HepG2 (cell line): ENCODE data around the gene UMOD. TPM values are rescaled to one million over a fixed set of nuclear protein-coding genes. Genes with fewer than 3 reads are reported as not detected.

ENCODE experiments used
- ATAC-seq: fragments of 200-7000 bp; cut with Tn5 transposase; 3 replicates; pipeline ENCODE4 v1.9.1; 2020; ENCODE audit warnings: mild to moderate bottlenecking, moderate library complexity
- BruUV-seq: library from RNA; stranded (reverse); fragments of 400-500 nt; replicated peaks from 2 replicates; lab custom pipeline; 2021; lab: Mats Ljungman, UMichigan
- CTCF ChIA-PET: fragments of 300-600 bp; formaldehyde crosslinking; extraction: SDS; loops from one replicate; lab custom pipeline; 2021; ENCODE audit warnings: low total read pairs, inconsistent platforms, low intra/inter-chr PET ratio; lab: Yijun Ruan, JAX
- POLR2A ChIA-PET: fragments of 350-600 bp; sonication (Branson Sonifier 250); formaldehyde crosslinking; loops from one replicate; lab custom pipeline; 2020; ENCODE audit warnings: antibody characterized with exemption, inconsistent platforms; lab: Yijun Ruan, JAX
- DNase-seq: peaks from one replicate; pipeline ENCODE4 v3.0.0-alpha.2; 2015; ENCODE audit warnings: low spot score
- FAIRE-seq: peaks from 3 replicates; lab custom pipeline; 2011; peaks lifted over from hg19 to GRCh38; lab: Jason Lieb, UNC
- H2AFZ ChIP-seq: one replicate; pipeline ENCODE4 v1.6.1; 2011; ENCODE audit warnings: low read length, inconsistent platforms
- H3K27ac ChIP-seq: fragments of 300-600 bp; 3 replicates; pipeline ENCODE4 v1.8.0; 2011; ENCODE audit warnings: mixed run types, mild to moderate bottlenecking, mixed read lengths, low read length, inconsistent platforms; ENCODE audit not compliant: insufficient read depth; ENCODE audit errors: extremely low read length
- H3K27me3 ChIP-seq, 2 experiments: fragments of 200-600 bp in 1 of 2; 2 replicates in 1 of 2; 3 replicates in 1 of 2; pipeline versions ENCODE4 v1.6.0 to v1.8.0; 2011; ENCODE audit warnings: low read length in 2 of 2, mild to moderate bottlenecking in 2 of 2, moderate library complexity in 2 of 2, inconsistent platforms in 1 of 2; ENCODE audit not compliant: insufficient read depth in 2 of 2, control insufficient read depth in 1 of 2
- H3K36me3 ChIP-seq, 2 experiments: fragments of 200-600 bp in 1 of 2; replicated peaks in 1 of 2; 2 replicates in 1 of 2; 3 replicates in 1 of 2; pipeline versions ENCODE4 v1.5.1 to v1.8.0; 2011; ENCODE audit warnings: low read length in 2 of 2, inconsistent platforms in 1 of 2; ENCODE audit not compliant: insufficient read depth in 2 of 2, control insufficient read depth in 1 of 2
- H3K4me1 ChIP-seq: 2 replicates; pipeline ENCODE4 v1.5.1; 2012; ENCODE audit warnings: low read length, inconsistent platforms; ENCODE audit not compliant: insufficient read depth
- H3K4me2 ChIP-seq: 2 replicates; pipeline ENCODE4 v1.6.0; 2011; ENCODE audit warnings: low read depth, low read length, inconsistent platforms
- H3K4me3 ChIP-seq, 3 experiments: fragments of 200-600 bp in 1 of 3; sonication (generic), shearing (Covaris generic) in 1 of 3; replicated peaks in 1 of 3; 2 replicates each; pipeline ENCODE4 v1.5.1; 2011 to 2016; ENCODE audit warnings: low read length in 3 of 3, inconsistent platforms in 2 of 3, low read depth in 2 of 3, mild to moderate bottlenecking in 2 of 3, control low read depth in 1 of 3, mixed read lengths in 1 of 3; ENCODE audit not compliant: insufficient read depth in 1 of 3
- H3K79me2 ChIP-seq: one replicate; pipeline ENCODE4 v1.6.1; 2011; ENCODE audit warnings: low read length, inconsistent platforms; ENCODE audit not compliant: insufficient read depth
- H3K9ac ChIP-seq: 2 replicates; pipeline ENCODE4 v1.6.0; 2011; ENCODE audit warnings: mild to moderate bottlenecking, low read depth, low read length, inconsistent platforms; ENCODE audit not compliant: insufficient read depth
- H3K9me3 ChIP-seq: 2 replicates; pipeline ENCODE4 v1.5.1; 2012; ENCODE audit warnings: mild to moderate bottlenecking, low read length
- H4K20me1 ChIP-seq: 2 replicates; pipeline ENCODE4 v1.6.0; 2011; ENCODE audit warnings: inconsistent platforms, mild to moderate bottlenecking, low read length, moderate library complexity; ENCODE audit not compliant: insufficient read depth
- BCL6 ChIP-seq: IDR thresholded peaks from 2 replicates; pipeline ENCODE4 v1.6.1; 2016; ENCODE audit warnings: missing genetic modification reagents, missing compliant biosample characterization
- FOXP1 ChIP-seq, 2 experiments: fragments of 450-650 bp in 1 of 2; IDR thresholded peaks; 2 replicates each; pipeline ENCODE4 v1.6.1; 2017 to 2018; ENCODE audit warnings: antibody characterized with exemption in 1 of 2
- HOXA9 ChIP-seq: sonication (generic); formaldehyde crosslinking; IDR thresholded peaks from 2 replicates; pipeline ENCODE4 v1.8.1; 2022; ENCODE audit warnings: missing genetic modification reagents, mild to moderate bottlenecking, moderate library complexity, borderline replicate concordance
- TARDBP ChIP-seq: sonication (generic); formaldehyde crosslinking; IDR thresholded peaks from 2 replicates; pipeline ENCODE4 v1.8.0; 2022; ENCODE audit warnings: mild to moderate bottlenecking, missing genetic modification reagents
- TCF7 ChIP-seq: sonication (generic); IDR thresholded peaks from 2 replicates; pipeline ENCODE4 v1.6.1; 2016; ENCODE audit warnings: antibody characterized with exemption, low read depth
- YEATS2 ChIP-seq: sonication (generic); formaldehyde crosslinking; IDR thresholded peaks from 2 replicates; pipeline ENCODE4 v1.4.0; 2020; ENCODE audit warnings: missing genetic modification reagents, borderline replicate concordance
- ZNF24 ChIP-seq: fragments of 450-650 bp; IDR thresholded peaks from 2 replicates; pipeline ENCODE4 v1.6.1; 2017; ENCODE audit warnings: antibody characterized with exemption, mild to moderate bottlenecking
- ZSCAN5A ChIP-seq: sonication (generic); formaldehyde crosslinking; IDR thresholded peaks from 2 replicates; pipeline ENCODE4 v1.8.0; 2022; ENCODE audit warnings: mild to moderate bottlenecking, missing genetic modification reagents, borderline replicate concordance
- WGBS: methylation state at CpG from one replicate; pipeline ENCODE4 v1.1.6; 2017; ENCODE audit warnings: low lambda C conversion rate; 5-methylcytosine and 5-hydroxymethylcytosine counted together
- in situ Hi-C: cut with HindIII; loops from 2 replicates; pipeline ENCODE4 v1.10.0; 2017; ENCODE audit warnings: low pct_unique_long_range_greater_than_20kb; ENCODE audit not compliant: extremely low pct_ligation_motif_present
- intact Hi-C: fragments of 100-400 bp; cut with micrococcal nuclease; formaldehyde crosslinking; loops from one replicate; pipeline ENCODE4 v1.10.0; 2022; ENCODE audit not compliant: unreplicated experiment
- polyA plus RNA-seq, 8 experiments: library from polyadenylated mRNA; depleted of rRNA in 3 of 8; stranded (reverse) in 7 of 8; unstranded in 1 of 8; fragments of >200 nt; fragmentation: Illumina TruSeq in 4 of 8; extraction: Trizol in 4 of 8; gene quantifications; 2 replicates each; pipeline versions ENCODE4 v1.2.1 to v1.2.3, GENCODE V29; 2011 to 2016; ENCODE audit warnings: low read depth in 4 of 8, missing spikeins in 1 of 8, mixed read lengths in 1 of 8; ENCODE audit not compliant: insufficient read depth in 1 of 8
- total RNA-seq, 5 experiments: library from RNA; depleted of rRNA; stranded (reverse); fragments of >200 nt; fragmentation: Illumina TruSeq; extraction: Trizol; gene quantifications; 2 replicates each; pipeline ENCODE4 v1.2.3, GENCODE V29; 2016; ENCODE audit warnings: low read depth in 1 of 5
- TF ChIP-seq, protein P1 (sequence below): IDR thresholded peaks from 2 replicates; pipeline ENCODE4 v1.6.1; 2016

UMOD gene
- total and polyA plus RNA-seq, 2 of the 13 experiments (the other 11 are each of a cell fraction or from before 2014, with no cell fraction given) = not detected

DNA sequence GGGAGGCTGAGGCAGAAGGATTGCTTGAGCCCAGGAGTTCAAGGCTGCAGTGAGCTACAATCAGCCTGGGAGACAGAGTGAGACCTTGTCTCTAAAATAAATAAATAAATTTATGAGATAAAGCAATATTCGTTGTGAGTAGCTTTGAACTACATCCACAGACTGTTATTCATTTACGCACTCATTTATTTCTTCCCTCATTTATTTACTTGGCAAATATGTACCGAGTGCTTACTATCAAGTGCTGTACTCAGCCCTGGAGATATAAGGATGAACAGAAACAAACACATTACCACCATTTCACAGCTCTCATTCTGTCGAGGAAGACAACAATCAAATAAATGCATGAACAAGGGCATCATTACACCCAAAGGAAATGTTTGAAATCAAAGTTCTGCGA, 24.7 kb upstream of the UMOD start:
- intact Hi-C loops = no loop called here

DNA sequence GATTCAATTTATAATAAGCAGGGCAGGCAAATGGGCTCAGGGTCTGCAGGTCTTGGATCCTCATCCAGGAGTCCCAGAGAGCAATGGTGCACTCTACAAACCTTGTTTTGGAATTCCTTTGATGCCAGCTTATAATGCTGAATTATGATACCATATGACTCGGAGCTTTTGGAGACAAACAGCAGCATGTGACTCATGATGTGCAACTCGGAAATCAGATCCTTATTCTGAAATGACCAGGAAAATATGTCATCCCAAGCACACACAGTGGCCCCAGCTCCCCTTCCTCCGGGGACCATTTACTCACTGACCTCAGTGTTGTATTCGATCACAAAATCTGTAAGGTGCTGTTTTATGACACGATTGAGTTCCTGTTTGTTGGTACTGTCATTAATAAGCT, 20.2 kb upstream of the UMOD start:
- no peak for DNase-seq
- Histone ChIP-seq H3K79me2 (no peaks in the 10 kb centered on the region), H3K4me2 (no peak overlapping the region), H3K36me3 (no peaks in the 10 kb centered on the region), H3K9ac (no peak overlapping the region), H2AFZ (no peak overlapping the region), H3K27ac (no peak overlapping the region), H3K4me1 (0 out of 2 replicates have a peak, but pooled peaks cover 6% of the 10 kb centered on the region), H3K9me3 (no peaks in the 10 kb centered on the region), H3K27me3 (peaks cover 1 to 25% of the 10 kb centered on the region in 2 experiments; a peak in 4 of 5 replicates), H4K20me1 (no peaks in the 10 kb centered on the region), H3K4me3 (no peak overlapping the region)
- in situ Hi-C loops (no loop called here), intact Hi-C loops (no loop called here)
- 4% methylated on average over 5 of the region's 5 CpGs for WGBS
- FAIRE-seq = no peak
- ChIA-PET POLR2A (no interaction called here), CTCF (no interaction called here)
- BruUV-seq = no TSS peak
- no peak for TF ChIP-seq YEATS2 (CRISPR knock-in tag)
- no peak for TF ChIP-seq ZNF24
- no peak for TF ChIP-seq TARDBP (CRISPR knock-in tag)
- TF ChIP-seq, protein P1, sequence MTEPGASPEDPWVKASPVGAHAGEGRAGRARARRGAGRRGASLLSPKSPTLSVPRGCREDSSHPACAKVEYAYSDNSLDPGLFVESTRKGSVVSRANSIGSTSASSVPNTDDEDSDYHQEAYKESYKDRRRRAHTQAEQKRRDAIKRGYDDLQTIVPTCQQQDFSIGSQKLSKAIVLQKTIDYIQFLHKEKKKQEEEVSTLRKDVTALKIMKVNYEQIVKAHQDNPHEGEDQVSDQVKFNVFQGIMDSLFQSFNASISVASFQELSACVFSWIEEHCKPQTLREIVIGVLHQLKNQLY = no peak
- no peak for TF ChIP-seq ZSCAN5A (CRISPR knock-in tag)
- no peak for ATAC-seq

More for the DNA sequence above, 24.7 kb upstream of the UMOD start:
- 0 out of 2 replicates have a peak, but pooled peaks cover 6% of the 10 kb centered on the region for H3K4me1 ChIP-seq
- TF ChIP-seq TCF7 (0 out of 2 replicates have a peak, but pooled peaks have one; percentile 40), BCL6 (CRISPR knock-in tag) (0 out of 2 replicates have a peak, but pooled peaks have one; percentile 28), HOXA9 (no peak), FOXP1 (IDR thresholded peaks at IDR 0.05) (no peak), FOXP1 (CRISPR knock-in tag; IDR thresholded peaks at IDR 0.05) (0 out of 2 replicates have a peak, but pooled peaks have one; percentile 13)
- BruUV-seq = no TSS peak
- H3K79me2 ChIP-seq = no peaks in the 10 kb centered on the region
- DNase-seq = no peak
- no peak overlapping the region for H3K4me2 ChIP-seq
- peaks cover 0 to 11% of the 10 kb centered on the region in 2 experiments; a peak in 2 of 5 replicates for H3K27me3 ChIP-seq
- ATAC-seq = no peak
- H3K27ac ChIP-seq = no peak overlapping the region
- H2AFZ ChIP-seq = no peak overlapping the region
- FAIRE-seq = no peak
- no peak overlapping the region for H3K4me3 ChIP-seq
- H3K9ac ChIP-seq = no peak overlapping the region
- in situ Hi-C loops = loop anchor here (25.0 kb wide), 1 partner anchor 790 kb away; no protein-coding TSS in a partner anchor
- no peaks in the 10 kb centered on the region for H3K36me3 ChIP-seq
- H4K20me1 ChIP-seq = no peaks in the 10 kb centered on the region
- no peaks in the 10 kb centered on the region for H3K9me3 ChIP-seq
- ChIA-PET CTCF (no interaction called here), POLR2A (interaction anchor here (1.2 kb wide), 1 partner anchor 9 kb away, joined by 3 read pairs; no protein-coding TSS in a partner anchor)
- 6% methylated on average over 5 of the region's 5 CpGs for WGBS
